ENCODE results near the gene MITD1. TPM values are rescaled to one million over a fixed set of nuclear protein-coding genes. Genes with fewer than 3 reads are reported as not detected.

MITD1 gene
- total RNA-seq, 1 donor from 2014 or later: 16.0 TPM

GRCh38 chr2:99153921-99154604 lies 26.8 kb downstream of the MITD1 start:
- intact Hi-C loops (cut with micrococcal nuclease): no loop called here

GRCh38 chr2:99152199-99152895 lies 28.5 kb downstream of the MITD1 start:
- Histone ChIP-seq H3K27ac (replicated peaks) (no peak overlapping the region), H3K9me3 (replicated peaks) (no peaks in the 10 kb centered on the region), H3K36me3 (peaks cover 10% of the 10 kb centered on the region), H3K4me1 (peaks cover 34% of the 10 kb centered on the region), H3K27me3 (ENCODE audit: low read depth) (no peaks in the 10 kb centered on the region), H3K4me3 (no peak overlapping the region)
- intact Hi-C loops (cut with micrococcal nuclease): no loop called here
- DNase-seq: no peak
- TF ChIP-seq CTCF (IDR thresholded peaks at IDR 0.05; ENCODE audit: borderline replicate concordance): no peak

More at GRCh38 chr2:99153921-99154604, 26.8 kb downstream of the MITD1 start:
- DNase-seq: no peak
- H3K9me3 ChIP-seq (replicated peaks): no peaks in the 10 kb centered on the region
- peaks cover 34% of the 10 kb centered on the region for H3K4me1 ChIP-seq
- H3K36me3 ChIP-seq: peaks cover 26% of the 10 kb centered on the region
- H3K4me3 ChIP-seq: peak overlapping the region; percentile 75
- no peaks in the 10 kb centered on the region for H3K27me3 ChIP-seq (ENCODE audit: low read depth)
- H3K27ac ChIP-seq (replicated peaks): peak overlapping the region; percentile 89
- TF ChIP-seq CTCF (IDR thresholded peaks at IDR 0.05; ENCODE audit: borderline replicate concordance): no peak

GRCh38 chr2:99150706-99151105 lies 30.2 kb downstream of the MITD1 start:
- Histone ChIP-seq H3K36me3 (no peaks in the 10 kb centered on the region), H3K27ac (replicated peaks) (no peak overlapping the region), H3K4me1 (peaks cover 25% of the 10 kb centered on the region), H3K27me3 (ENCODE audit: low read depth) (no peaks in the 10 kb centered on the region), H3K4me3 (no peak overlapping the region), H3K9me3 (replicated peaks) (no peaks in the 10 kb centered on the region)
- no peak for TF ChIP-seq CTCF (IDR thresholded peaks at IDR 0.05; ENCODE audit: borderline replicate concordance)
- intact Hi-C loops (cut with micrococcal nuclease): no loop called here
- DNase-seq: no peak

- TF ChIP-seq CTCF (IDR thresholded peaks at IDR 0.05; ENCODE audit: borderline replicate concordance): no peak
- intact Hi-C loops (cut with micrococcal nuclease): no loop called here
- no peaks in the 10 kb centered on the region for H3K36me3 ChIP-seq
- H3K27ac ChIP-seq (replicated peaks): peak within 1 kb of the TSS; percentile 79
- H3K9me3 ChIP-seq (replicated peaks): no peaks in the 10 kb centered on the region
- H3K4me3 ChIP-seq: peak within 1 kb of the TSS; percentile 100
- H3K4me1 ChIP-seq: peaks cover 27% of the 10 kb centered on the region
- DNase-seq: peak; percentile 91
- no peaks in the 10 kb centered on the region for H3K27me3 ChIP-seq (ENCODE audit: low read depth)
Measured at GRCh38 chr2:99141110-99142108, 39.4 kb downstream of the MITD1 start, which contains the start of gene C2orf15. Gene C2orf15 (plus strand): TSS chr2:99141707. CDS start chr2:99150559, 8,852 bp downstream.

GRCh38 chr2:99140860-99141109 lies 40.1 kb downstream of the MITD1 start:
- peak overlapping the region; percentile 100 for H3K4me3 ChIP-seq
- no peaks in the 10 kb centered on the region for H3K9me3 ChIP-seq (replicated peaks)
- H3K4me1 ChIP-seq: peaks cover 27% of the 10 kb centered on the region
- TF ChIP-seq CTCF (IDR thresholded peaks at IDR 0.05; ENCODE audit: borderline replicate concordance): no peak
- intact Hi-C loops (cut with micrococcal nuclease): no loop called here
- H3K27me3 ChIP-seq (ENCODE audit: low read depth): no peaks in the 10 kb centered on the region
- no peaks in the 10 kb centered on the region for H3K36me3 ChIP-seq
- H3K27ac ChIP-seq (replicated peaks): peak overlapping the region; percentile 79
- no peak for DNase-seq
